PC-9 (cell line): Measurements from ENCODE around the gene INO80. TPM values are rescaled to one million over a fixed set of nuclear protein-coding genes. Genes with fewer than 3 reads are reported as not detected.

Experiments used
- BruUV-seq: library from RNA; stranded (reverse); fragments of 400-500 nt; replicated peaks from 2 replicates; lab custom pipeline; 2021; lab: Mats Ljungman, UMichigan
- CTCF ChIA-PET: fragments of 300-600 bp; sonication (Branson Sonifier 250); formaldehyde crosslinking; loops from one replicate; lab custom pipeline; 2022; ENCODE audit warnings: antibody characterized with exemption; lab: Charles Lee
- POLR2A ChIA-PET: fragments of 300-600 bp; sonication (Branson Sonifier 250); formaldehyde crosslinking; loops from one replicate; lab custom pipeline; 2022; ENCODE audit warnings: antibody characterized with exemption; ENCODE audit not compliant: unreplicated experiment; lab: Charles Lee
- DNase-seq, 2 experiments: peaks; one replicate each; pipeline versions ENCODE4 v3.0.0 to v3.0.0-alpha.2; 2015 to 2022; ENCODE audit warnings: mixed read lengths in 1 of 2
- H2AFZ ChIP-seq: fragments of 200-600 bp; sonication (generic); 2 replicates; pipeline ENCODE4 v1.8.1; 2017; ENCODE audit warnings: antibody characterized with exemption
- H3F3A ChIP-seq: fragments of 200-600 bp; sonication (generic); 2 replicates; pipeline ENCODE4 v1.8.1; 2017; ENCODE audit warnings: antibody characterized with exemption, mild to moderate bottlenecking, low read depth; ENCODE audit not compliant: insufficient read depth
- H3K27ac ChIP-seq: fragments of 200-600 bp; sonication (generic); 2 replicates; pipeline ENCODE4 v1.6.1; 2016; ENCODE audit warnings: mixed run types
- H3K27me3 ChIP-seq: fragments of 200-600 bp; sonication (generic); 2 replicates; pipeline ENCODE4 v1.6.1; 2016; ENCODE audit warnings: low read depth, mixed run types; ENCODE audit not compliant: insufficient read depth
- H3K36me3 ChIP-seq: fragments of 200-600 bp; sonication (generic); 2 replicates; pipeline ENCODE4 v1.6.1; 2016; ENCODE audit warnings: low read depth, mixed run types
- H3K4me1 ChIP-seq: fragments of 200-600 bp; sonication (generic); replicated peaks from 2 replicates; pipeline ENCODE4 v1.6.1; 2016; ENCODE audit warnings: mixed run types; ENCODE audit not compliant: insufficient read depth
- H3K4me2 ChIP-seq: fragments of 200-600 bp; sonication (generic); 2 replicates; pipeline ENCODE4 v1.6.1; 2017; ENCODE audit warnings: mixed run types
- H3K4me3 ChIP-seq: fragments of 200-600 bp; sonication (generic); 2 replicates; pipeline ENCODE4 v1.6.1; 2016; ENCODE audit warnings: mixed run types
- H3K79me2 ChIP-seq: fragments of 200-600 bp; sonication (generic); 2 replicates; pipeline ENCODE4 v1.6.1; 2017; ENCODE audit warnings: low read depth, mixed run types
- H3K9me2 ChIP-seq: fragments of 200-600 bp; sonication (generic); 2 replicates; pipeline ENCODE4 v1.8.1; 2017; ENCODE audit warnings: mild to moderate bottlenecking; ENCODE audit not compliant: insufficient read depth
- H3K9me3 ChIP-seq: fragments of 200-600 bp; sonication (generic); 2 replicates; pipeline ENCODE4 v1.8.1; 2016; ENCODE audit warnings: low read depth; ENCODE audit not compliant: insufficient read depth
- H4K20me1 ChIP-seq: fragments of 200-600 bp; sonication (generic); 2 replicates; pipeline ENCODE4 v1.8.1; 2017; ENCODE audit not compliant: insufficient read depth
- EZH2 ChIP-seq: fragments of 200-600 bp; sonication (generic); IDR thresholded peaks from 2 replicates; pipeline ENCODE4 v1.8.0; 2017; ENCODE audit warnings: antibody characterized with exemption, low read depth
- intact Hi-C: fragments of 100-400 bp; cut with micrococcal nuclease; formaldehyde crosslinking; loops from one replicate; pipeline ENCODE4 v1.10.0; 2022; ENCODE audit not compliant: unreplicated experiment
- total RNA-seq: library from RNA; stranded (reverse); gene quantifications from 2 replicates; pipeline ENCODE4 v1.2.3, GENCODE V29; 2021
- TF ChIP-seq, protein P1 (sequence below): fragments of 200-600 bp; sonication (generic); conservative IDR thresholded peaks from 2 replicates; pipeline ENCODE4 v1.6.1; 2017; ENCODE audit warnings: mixed run types, antibody characterized with exemption, mild to moderate bottlenecking, moderate library complexity

The INO80 gene
- total RNA-seq, 1 experiment from 2014 or later = 18.8 TPM

- CTCF ChIA-PET = no interaction called here
- H3K36me3 ChIP-seq = peaks cover 3% of the 10 kb centered on the region; the same call in 1 of the 2 replicates
- POLR2A ChIA-PET = interaction anchor here (0.6 kb wide), 1 partner anchor 30 kb away, joined by 5 read pairs; no protein-coding TSS in a partner anchor
These were observed 137.9 kb downstream of the INO80 start for GRCh38 chr15:40978141-40978540.

GRCh38 chr15:40976819-40977218 is 139.3 kb downstream of the INO80 start:
- CTCF ChIA-PET = no interaction called here
- TF ChIP-seq, protein P1, sequence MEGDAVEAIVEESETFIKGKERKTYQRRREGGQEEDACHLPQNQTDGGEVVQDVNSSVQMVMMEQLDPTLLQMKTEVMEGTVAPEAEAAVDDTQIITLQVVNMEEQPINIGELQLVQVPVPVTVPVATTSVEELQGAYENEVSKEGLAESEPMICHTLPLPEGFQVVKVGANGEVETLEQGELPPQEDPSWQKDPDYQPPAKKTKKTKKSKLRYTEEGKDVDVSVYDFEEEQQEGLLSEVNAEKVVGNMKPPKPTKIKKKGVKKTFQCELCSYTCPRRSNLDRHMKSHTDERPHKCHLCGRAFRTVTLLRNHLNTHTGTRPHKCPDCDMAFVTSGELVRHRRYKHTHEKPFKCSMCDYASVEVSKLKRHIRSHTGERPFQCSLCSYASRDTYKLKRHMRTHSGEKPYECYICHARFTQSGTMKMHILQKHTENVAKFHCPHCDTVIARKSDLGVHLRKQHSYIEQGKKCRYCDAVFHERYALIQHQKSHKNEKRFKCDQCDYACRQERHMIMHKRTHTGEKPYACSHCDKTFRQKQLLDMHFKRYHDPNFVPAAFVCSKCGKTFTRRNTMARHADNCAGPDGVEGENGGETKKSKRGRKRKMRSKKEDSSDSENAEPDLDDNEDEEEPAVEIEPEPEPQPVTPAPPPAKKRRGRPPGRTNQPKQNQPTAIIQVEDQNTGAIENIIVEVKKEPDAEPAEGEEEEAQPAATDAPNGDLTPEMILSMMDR = no peak
- no peak for TF ChIP-seq EZH2
- POLR2A ChIA-PET = no interaction called here
- H3K36me3 ChIP-seq = no peaks in the 10 kb centered on the region; the same call in 1 of the 2 replicates
- intact Hi-C loops = no loop called here
- H3K9me3 ChIP-seq = no peaks in the 10 kb centered on the region
- H3K4me3 ChIP-seq = no peak overlapping the region
- no peaks in the 10 kb centered on the region for H3K27me3 ChIP-seq
- H2AFZ ChIP-seq = no peak overlapping the region
- no peaks in the 10 kb centered on the region for H3F3A ChIP-seq
- BruUV-seq = no TSS peak
- no peaks in the 10 kb centered on the region for H3K9me2 ChIP-seq
- H3K79me2 ChIP-seq = no peaks in the 10 kb centered on the region
- H3K27ac ChIP-seq = no peak overlapping the region
- no peak overlapping the region for H3K4me2 ChIP-seq
- DNase-seq = no peak
- H4K20me1 ChIP-seq = no peaks in the 10 kb centered on the region
- no peaks in the 10 kb centered on the region for H3K4me1 ChIP-seq

More at GRCh38 chr15:40978141-40978540, 137.9 kb downstream of the INO80 start:
- Histone ChIP-seq H3F3A (no peaks in the 10 kb centered on the region), H3K79me2 (no peaks in the 10 kb centered on the region), H2AFZ (no peak overlapping the region), H4K20me1 (no peaks in the 10 kb centered on the region), H3K4me3 (no peak overlapping the region), H3K27ac (no peak overlapping the region), H3K4me1 (no peaks in the 10 kb centered on the region), H3K9me3 (no peaks in the 10 kb centered on the region), H3K27me3 (no peaks in the 10 kb centered on the region), H3K9me2 (no peaks in the 10 kb centered on the region), H3K4me2 (no peak overlapping the region)
- DNase-seq = no peak
- BruUV-seq = no TSS peak
- intact Hi-C loops = no loop called here
- TF ChIP-seq EZH2 = no peak
- TF ChIP-seq, protein P1 = no peak

DNA sequence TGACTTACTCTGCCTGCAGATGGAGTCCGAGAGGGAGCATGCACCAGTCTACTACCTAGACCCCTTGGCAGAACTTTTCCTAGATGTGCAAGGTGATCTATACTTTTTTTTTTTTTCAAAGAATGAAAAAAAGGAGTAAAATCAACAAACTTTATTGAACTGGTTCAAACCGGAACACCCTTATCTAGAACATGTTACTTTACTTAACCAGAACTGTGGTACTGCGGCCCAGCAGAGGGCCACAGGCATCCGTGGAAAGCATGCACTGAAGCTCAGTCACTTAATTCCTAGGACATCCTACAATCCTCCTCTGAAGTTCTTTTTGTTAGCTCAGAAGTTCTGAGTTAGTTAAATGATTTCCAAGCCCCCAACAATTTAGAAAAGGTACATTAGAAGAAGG is 141.2 kb downstream of the INO80 start:
- DNase-seq = no peak
- Histone ChIP-seq H3K79me2 (no peaks in the 10 kb centered on the region), H3K36me3 (no peaks in the 10 kb centered on the region), H3K4me3 (no peak overlapping the region), H2AFZ (no peak overlapping the region), H3F3A (no peaks in the 10 kb centered on the region), H3K4me2 (no peak overlapping the region), H3K4me1 (no peaks in the 10 kb centered on the region), H4K20me1 (no peaks in the 10 kb centered on the region), H3K27me3 (no peaks in the 10 kb centered on the region), H3K9me3 (no peaks in the 10 kb centered on the region), H3K27ac (no peak overlapping the region), H3K9me2 (no peaks in the 10 kb centered on the region)
- intact Hi-C loops = no loop called here
- BruUV-seq = no TSS peak
- ChIA-PET POLR2A (interaction anchor here (0.6 kb wide), 2 partner anchors 17 to 442 kb away, joined by 3 to 5 read pairs; no protein-coding TSS in a partner anchor), CTCF (interaction anchor here (0.5 kb wide), 1 partner anchor 349 kb away, joined by 5 read pairs; no protein-coding TSS in a partner anchor)
- TF ChIP-seq, protein P1 = no peak
- TF ChIP-seq EZH2 = no peak
